Measurements from ENCODE around the gene PPP1R15B.

GRCh38 chr1:204376919-204377799 lies 34.5 kb downstream of the PPP1R15B start:
- TF ChIP-seq, protein P1, sequence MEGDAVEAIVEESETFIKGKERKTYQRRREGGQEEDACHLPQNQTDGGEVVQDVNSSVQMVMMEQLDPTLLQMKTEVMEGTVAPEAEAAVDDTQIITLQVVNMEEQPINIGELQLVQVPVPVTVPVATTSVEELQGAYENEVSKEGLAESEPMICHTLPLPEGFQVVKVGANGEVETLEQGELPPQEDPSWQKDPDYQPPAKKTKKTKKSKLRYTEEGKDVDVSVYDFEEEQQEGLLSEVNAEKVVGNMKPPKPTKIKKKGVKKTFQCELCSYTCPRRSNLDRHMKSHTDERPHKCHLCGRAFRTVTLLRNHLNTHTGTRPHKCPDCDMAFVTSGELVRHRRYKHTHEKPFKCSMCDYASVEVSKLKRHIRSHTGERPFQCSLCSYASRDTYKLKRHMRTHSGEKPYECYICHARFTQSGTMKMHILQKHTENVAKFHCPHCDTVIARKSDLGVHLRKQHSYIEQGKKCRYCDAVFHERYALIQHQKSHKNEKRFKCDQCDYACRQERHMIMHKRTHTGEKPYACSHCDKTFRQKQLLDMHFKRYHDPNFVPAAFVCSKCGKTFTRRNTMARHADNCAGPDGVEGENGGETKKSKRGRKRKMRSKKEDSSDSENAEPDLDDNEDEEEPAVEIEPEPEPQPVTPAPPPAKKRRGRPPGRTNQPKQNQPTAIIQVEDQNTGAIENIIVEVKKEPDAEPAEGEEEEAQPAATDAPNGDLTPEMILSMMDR (conservative IDR thresholded peaks at IDR 0.05; ENCODE audit: low read depth, low read length) = no peak
- TF ChIP-seq POLR2A (IDR thresholded peaks at IDR 0.05; ENCODE audit: low read depth, low read length) = no peak
- no peak for TF ChIP-seq RFX5 (IDR thresholded peaks at IDR 0.05; ENCODE audit: low read depth, low read length)
- TF ChIP-seq BHLHE40 (IDR thresholded peaks at IDR 0.05; ENCODE audit: low read depth, low read length) = no peak
- TF ChIP-seq, protein P2, sequence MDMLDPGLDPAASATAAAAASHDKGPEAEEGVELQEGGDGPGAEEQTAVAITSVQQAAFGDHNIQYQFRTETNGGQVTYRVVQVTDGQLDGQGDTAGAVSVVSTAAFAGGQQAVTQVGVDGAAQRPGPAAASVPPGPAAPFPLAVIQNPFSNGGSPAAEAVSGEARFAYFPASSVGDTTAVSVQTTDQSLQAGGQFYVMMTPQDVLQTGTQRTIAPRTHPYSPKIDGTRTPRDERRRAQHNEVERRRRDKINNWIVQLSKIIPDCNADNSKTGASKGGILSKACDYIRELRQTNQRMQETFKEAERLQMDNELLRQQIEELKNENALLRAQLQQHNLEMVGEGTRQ (IDR thresholded peaks at IDR 0.05; ENCODE audit: low read depth, low read length) = no peak
- no peak for TF ChIP-seq CHD1 (IDR thresholded peaks at IDR 0.05; ENCODE audit: low read depth, low read length)
- TF ChIP-seq SMC3 (IDR thresholded peaks at IDR 0.05; ENCODE audit: low read depth, low read length) = no peak
- TF ChIP-seq RCOR1 (IDR thresholded peaks at IDR 0.05; ENCODE audit: insufficient replicate concordance, low read length) = no peak
- TF ChIP-seq MXI1 (IDR thresholded peaks at IDR 0.05; ENCODE audit: borderline replicate concordance, low read depth, low read length) = no peak
- no peak for TF ChIP-seq MAZ (IDR thresholded peaks at IDR 0.05; ENCODE audit: borderline replicate concordance, low read depth, low read length)
- no peak for TF ChIP-seq CEBPB (IDR thresholded peaks at IDR 0.05; ENCODE audit: low read depth, low read length)
- no peak for TF ChIP-seq MAFK (IDR thresholded peaks at IDR 0.05; ENCODE audit: low read depth, low read length)
